ENCODE measurements around the gene PRELID3B.

GRCh38 chr20:58984691-58985090 is 57.9 kb downstream of the PRELID3B start:
- TF ChIP-seq, protein P1, sequence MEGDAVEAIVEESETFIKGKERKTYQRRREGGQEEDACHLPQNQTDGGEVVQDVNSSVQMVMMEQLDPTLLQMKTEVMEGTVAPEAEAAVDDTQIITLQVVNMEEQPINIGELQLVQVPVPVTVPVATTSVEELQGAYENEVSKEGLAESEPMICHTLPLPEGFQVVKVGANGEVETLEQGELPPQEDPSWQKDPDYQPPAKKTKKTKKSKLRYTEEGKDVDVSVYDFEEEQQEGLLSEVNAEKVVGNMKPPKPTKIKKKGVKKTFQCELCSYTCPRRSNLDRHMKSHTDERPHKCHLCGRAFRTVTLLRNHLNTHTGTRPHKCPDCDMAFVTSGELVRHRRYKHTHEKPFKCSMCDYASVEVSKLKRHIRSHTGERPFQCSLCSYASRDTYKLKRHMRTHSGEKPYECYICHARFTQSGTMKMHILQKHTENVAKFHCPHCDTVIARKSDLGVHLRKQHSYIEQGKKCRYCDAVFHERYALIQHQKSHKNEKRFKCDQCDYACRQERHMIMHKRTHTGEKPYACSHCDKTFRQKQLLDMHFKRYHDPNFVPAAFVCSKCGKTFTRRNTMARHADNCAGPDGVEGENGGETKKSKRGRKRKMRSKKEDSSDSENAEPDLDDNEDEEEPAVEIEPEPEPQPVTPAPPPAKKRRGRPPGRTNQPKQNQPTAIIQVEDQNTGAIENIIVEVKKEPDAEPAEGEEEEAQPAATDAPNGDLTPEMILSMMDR (IDR thresholded peaks at IDR 0.05) = no peak
- TF ChIP-seq POLR2A (IDR thresholded peaks at IDR 0.05) = no peak

Data from suprapubic skin (tissue), 3 donors.